GM18858 (cell line): ENCODE data around the gene RHBG.
"Not testable (repeated sequence)": the region's sequence is repeated elsewhere in the genome, so short reads cannot be mapped to it uniquely, and the experiment has no call there.

Experiments
- ATAC-seq: cut with Tn5 transposase; IDR thresholded peaks from one replicate; pipeline ENCODE4 v1.9.1; 2021; ENCODE audit not compliant: unreplicated experiment

RHBG gene, protein sequence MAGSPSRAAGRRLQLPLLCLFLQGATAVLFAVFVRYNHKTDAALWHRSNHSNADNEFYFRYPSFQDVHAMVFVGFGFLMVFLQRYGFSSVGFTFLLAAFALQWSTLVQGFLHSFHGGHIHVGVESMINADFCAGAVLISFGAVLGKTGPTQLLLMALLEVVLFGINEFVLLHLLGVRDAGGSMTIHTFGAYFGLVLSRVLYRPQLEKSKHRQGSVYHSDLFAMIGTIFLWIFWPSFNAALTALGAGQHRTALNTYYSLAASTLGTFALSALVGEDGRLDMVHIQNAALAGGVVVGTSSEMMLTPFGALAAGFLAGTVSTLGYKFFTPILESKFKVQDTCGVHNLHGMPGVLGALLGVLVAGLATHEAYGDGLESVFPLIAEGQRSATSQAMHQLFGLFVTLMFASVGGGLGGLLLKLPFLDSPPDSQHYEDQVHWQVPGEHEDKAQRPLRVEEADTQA

DNA sequence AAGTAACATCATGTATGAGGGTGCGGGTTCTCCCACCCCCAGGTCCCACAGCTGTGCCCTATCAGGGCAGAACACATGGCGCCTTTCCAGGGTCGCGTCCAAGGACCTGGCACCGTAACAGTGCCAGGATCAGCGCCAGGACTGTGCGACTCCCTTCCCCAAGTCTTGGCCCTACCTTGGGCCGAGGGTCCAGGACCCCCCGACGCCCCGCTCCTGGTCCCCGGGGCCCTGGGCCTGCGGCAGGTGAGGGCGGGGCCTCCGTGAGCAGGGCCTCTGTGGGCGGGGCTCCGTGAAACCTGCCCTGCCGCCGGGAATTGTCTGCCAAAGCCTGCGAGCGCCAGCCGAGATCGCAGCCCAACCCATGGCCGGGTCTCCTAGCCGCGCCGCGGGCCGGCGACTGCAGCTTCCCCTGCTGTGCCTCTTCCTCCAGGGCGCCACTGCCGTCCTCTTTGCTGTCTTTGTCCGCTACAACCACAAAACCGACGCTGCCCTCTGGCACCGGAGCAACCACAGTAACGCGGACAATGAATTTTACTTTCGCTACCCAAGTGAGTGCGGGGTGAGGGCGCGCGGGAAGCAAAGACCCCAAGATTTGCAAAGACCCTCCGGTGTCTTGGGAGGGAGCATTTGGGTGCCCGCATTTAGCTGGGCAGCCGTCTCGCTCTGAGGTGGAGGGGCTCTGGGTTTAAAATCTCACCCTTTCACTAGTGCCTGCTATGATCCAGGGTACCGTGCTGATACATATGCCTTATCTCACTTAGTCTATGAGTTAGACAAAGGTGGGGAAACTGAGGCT is at the start of gene RHBG:
Gene RHBG (plus strand): TSS at position 323 of the 796 bp plus-strand sequence. CDS start 39 bp downstream, at position 362.
- ATAC-seq = no peak

DNA sequence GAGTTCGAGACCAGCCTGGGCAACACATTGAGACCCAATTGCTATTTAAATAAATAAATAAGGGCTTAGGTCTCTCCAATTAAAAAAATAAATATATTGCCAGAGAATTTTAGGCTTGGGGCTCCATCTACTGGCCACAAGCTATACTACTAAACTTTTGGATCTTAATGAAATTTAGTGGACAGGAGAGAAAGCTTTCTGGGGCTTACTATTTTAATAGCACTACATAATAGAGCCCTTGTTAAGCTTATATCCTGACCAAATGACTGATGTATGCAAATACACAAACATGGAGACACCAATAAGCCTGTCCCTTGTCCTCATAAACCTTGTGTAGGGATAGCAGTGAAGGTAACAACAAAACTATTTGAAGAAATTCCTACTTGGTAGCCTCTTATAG is 49.3 kb upstream of the RHBG start:
- ATAC-seq = no peak

DNA sequence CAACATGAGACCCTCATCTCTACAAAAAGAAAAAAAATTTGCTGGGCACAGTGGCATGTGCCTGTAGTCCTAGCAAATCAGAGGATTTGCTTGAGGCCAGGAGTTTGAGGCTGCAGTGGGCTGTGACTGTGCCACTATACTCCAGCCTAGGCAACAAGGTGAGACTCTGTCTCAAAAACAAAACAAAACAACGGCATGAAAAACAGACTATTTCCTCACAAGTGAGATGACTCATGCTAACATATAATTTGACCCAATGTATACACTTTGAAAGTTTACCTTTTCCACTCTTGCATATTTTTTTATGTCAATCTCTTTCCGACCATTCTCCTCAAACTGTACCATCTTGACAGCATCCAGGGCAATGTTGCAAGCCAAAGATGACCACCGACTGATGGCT is 48.5 kb upstream of the RHBG start:
- no peak for ATAC-seq

DNA sequence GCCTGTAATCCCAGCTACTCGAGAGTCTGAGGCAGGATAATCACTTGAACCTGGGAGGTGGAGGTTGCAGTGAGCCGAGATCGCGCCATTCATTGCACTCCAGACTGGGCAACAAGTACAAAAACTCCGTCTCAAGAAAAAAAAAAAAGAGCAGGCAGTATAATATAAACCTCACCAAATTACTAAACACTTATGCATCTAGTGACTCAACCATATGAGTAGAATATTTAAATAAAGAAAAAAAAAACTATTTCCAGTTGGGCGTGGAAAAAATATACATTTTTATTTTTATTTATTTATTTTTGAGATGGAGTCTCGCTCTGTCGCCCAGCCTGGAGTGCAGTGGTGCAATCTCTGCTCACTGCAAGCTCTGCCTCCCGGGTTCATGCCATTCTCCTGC is 45.8 kb upstream of the RHBG start:
- not testable (repeated sequence) for ATAC-seq

DNA sequence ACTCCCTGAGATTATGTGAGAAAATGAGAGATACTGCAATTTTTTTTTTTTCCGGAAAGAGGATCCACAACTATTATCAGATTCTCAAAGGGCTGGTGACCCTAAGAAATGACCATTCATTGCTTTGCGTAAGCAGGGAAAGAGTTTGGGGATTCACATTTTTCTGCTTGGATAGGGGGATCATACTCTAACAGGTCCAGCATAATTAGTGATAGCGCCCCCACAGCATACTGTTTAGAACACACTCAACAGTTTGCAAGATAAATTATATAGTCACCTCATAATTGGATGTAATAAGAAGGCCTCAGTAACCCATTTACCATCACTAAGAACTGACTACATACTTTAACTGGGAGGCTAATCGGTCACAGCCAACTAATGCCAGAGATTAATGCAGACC is 32.8 kb upstream of the RHBG start:
- no peak for ATAC-seq

DNA sequence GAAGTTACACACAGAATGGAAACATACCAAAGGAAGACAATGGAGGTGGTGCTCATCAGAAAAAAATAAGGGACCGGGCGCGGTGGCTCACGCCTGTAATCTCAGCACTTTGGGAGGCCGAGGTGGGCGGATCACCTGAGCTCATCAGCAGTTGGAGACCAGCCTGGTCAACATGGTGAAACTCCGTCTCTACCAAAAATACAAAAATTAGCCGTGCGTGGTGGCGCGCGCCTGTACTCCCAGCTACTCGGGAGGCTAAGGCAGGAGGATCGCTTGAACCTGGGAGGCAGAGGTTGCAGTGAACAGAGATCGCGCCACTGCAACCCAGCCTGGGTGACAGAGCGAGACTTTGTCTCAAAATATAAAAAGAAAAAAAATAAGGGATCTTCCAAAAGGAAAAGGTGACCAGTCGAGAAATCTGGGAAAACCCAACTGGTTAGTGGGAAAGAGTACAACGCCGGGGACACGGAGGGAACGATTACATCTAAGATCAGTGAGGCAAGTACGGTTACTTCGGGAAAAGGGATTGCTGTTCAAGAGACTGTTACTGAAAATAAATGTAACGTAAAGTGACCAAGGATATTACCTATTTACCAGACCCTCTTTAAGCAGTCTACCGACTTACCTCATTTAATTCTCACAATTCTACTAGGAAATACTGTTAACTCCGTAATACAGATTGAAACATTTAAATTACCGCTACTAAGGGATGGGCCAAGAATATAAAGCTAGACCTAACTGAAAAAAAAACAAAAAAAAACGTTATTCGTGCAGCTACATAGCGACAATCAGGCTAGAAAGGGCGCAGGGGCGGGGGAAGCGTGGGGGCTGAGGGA is 31.7 kb upstream of the RHBG start:
- ATAC-seq = no peak

DNA sequence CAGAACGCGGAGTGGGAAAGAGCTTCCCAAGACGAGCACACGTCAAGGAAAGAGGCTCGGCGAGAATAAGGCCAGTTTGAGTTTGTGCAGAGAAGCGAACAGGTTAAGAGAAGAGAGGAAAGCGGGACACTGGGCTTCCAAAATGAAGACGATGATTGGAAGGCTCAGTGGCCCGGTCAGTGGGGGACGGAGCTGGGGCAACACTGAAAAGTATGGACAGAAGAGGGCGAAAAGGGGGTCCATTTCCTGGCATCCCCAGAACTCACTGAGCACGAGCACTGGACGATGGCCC is 31.2 kb upstream of the RHBG start:
- no peak for ATAC-seq

DNA sequence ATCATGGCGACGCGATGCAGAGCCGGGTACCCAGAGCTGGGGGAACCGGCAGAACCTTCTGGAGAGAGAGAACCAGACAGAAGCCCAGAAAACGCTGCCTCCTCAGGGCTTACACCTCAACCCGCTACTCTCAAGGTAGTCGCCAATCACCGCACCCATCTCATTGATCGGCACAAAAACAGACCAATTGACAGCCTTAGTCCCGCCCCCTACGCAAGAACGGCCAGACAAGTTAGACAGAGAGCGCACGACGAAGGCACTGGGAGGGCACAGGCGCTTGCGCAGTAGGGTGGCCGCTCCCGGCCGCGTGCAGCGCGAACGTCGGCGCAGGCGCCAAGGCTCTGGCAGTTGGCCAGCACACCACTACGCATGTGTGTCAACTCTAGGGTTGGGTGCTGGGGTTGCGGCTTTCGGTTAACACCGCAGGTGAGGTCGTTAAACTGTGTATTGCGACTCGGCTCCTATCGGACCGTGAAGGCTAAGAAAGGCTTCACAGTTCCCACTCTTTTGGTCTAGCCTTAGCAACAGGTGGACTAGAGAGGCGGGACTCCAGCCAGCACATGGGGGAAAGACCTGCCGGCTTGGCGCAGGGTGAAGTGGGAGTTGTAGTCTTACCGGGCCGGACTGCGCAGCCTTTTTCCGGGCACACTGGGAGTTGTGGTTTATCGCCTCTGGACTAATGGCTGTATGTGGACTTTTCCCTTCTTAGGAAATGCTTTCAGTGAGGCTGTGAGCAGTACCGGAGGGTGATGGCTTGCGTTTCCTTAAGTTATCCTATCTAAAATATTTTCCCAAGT is 30.6 kb upstream of the RHBG start, which contains the start of the genes CCT3 and TSACC:
Gene CCT3 (minus strand): TSS at position 113 of the 797 bp plus-strand sequence. CDS start 108 bp downstream, at position 5.
Gene TSACC (plus strand): TSS at position 347 of the 797 bp plus-strand sequence. CDS start 1,232 bp downstream, outside the sequence.
- ATAC-seq = peak; percentile 62

DNA sequence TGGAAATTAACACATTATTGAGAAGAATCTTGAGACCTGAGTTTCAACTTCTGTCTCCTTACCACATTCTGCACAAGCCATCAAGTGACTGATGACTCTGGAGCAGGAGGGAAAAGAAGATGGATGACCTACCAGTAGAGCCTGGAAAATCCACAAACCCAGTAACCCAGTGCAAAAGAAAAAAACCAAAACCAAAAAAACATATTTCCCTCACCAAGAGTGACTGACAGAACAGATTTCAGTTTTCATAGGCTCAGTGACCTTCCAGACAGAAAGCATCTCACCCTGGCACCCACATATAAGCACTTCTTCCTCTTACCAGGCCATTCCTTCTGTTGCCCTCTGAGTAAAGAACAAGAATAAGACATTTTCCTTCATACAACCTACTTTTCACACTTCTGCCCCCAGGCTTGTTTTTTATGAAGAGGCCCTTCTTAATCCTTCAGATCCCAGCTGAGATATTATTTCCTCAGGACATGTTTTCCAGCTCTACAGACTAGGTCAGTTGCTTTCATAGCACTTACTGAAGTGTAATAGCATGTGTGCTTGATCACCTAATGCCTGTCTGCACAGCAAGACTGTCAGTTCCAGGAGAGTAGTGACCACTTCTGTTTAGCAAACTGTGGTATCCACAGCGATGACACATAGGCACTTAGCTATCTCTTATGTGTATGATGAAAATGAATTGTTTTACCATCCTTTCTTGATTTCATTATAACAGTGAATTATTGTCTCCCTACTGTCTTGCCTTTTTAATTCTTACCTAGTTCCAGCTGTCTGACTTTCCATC is 26.6 kb upstream of the RHBG start:
- ATAC-seq = no peak

DNA sequence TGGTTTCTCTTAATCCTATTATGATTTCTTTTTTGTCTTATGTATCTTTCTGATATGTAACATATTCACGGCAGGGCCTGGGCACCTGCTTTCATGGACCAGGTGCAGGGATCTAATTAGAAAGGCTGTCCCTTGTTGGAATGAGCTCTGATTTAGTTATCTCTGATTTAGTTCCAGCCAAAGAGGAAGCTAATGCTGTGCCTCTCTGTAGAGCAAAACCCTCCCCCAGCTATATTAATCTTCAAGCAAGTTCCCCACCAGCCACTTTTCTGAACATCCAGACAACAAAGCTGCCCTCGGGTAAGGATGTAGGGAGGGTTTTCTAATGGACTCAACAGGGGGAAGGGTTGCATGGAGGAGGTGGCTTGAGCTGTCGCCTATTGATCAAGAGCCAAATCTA is 24.6 kb upstream of the RHBG start:
- ATAC-seq = no peak

DNA sequence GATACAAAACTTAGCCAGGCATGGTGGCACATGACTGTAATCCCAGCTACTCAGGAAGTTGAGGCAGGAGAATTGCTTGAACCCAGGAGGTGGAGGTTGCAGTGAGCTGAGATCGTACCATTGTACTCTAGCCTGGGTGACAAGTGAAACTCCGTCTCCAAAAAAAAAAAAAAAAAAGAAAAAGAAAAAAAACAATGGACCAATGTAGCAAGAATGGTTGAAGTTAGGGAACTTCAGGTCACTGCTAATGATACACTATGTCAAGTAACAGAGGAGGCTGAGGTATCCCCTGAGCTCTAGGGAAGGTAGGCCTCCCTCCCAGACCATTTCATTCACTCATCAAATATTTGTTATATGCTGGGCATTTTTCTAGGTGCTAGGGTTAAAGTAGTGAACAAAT is 23.0 kb upstream of the RHBG start:
- not testable (repeated sequence) for ATAC-seq

DNA sequence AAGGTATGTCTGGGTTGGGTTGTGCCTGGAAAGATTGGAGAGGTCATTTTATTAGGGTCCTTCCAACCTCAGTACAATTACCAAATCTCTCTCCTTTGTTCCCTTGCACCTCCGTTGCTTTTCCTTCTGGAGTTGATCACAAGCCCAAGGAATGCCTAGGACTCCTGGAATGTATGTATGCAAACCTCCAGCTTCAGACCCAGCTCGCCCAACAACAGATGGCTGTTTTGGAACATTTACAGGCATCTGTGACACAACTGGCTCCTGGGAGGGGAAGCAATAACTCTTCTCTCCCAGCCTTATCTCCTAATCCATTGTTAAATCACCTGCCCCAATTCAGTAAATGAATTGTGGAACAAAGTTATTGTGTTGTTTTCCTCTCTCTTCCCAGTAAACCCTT is 22.4 kb upstream of the RHBG start:
- ATAC-seq = no peak

DNA sequence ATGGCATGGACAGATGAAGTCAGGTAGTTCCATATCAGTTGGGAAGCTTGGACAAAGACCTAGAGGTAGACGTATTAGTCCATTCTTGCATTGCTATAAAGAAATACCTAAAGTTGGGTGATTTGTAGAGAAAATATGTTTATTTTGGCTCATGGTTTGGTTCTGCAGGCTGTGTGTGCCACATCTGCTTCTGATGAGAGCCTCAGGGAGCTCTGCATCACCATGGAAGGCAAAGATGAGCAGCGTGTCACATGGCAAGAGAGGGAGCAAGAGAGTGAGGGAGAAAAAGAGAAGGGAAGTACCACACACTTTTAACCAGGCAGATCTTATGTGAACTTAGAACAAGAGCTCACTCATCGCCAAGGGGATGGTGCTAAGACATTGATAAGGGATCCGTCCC is 21.7 kb upstream of the RHBG start:
- no peak for ATAC-seq

DNA sequence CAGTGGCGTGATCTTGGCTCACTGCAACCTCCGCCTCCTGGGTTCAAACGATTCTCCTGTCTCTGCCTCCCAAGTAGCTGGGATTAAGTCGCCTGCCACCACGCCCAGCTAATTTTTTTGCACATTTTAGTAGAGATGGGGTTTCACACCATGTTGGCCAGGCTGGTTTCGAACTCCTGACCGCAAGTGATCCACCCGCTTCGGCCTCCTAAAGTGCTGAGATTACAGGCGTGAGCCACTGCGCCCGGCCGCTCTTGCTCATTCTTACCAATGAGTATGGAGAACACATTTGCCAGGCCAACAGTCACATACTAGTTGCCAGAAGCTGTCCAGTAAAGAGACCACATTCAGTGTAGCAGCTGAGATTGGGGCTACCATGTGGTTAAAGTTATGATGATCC is 16.5 kb upstream of the RHBG start:
- ATAC-seq = not testable (repeated sequence)

DNA sequence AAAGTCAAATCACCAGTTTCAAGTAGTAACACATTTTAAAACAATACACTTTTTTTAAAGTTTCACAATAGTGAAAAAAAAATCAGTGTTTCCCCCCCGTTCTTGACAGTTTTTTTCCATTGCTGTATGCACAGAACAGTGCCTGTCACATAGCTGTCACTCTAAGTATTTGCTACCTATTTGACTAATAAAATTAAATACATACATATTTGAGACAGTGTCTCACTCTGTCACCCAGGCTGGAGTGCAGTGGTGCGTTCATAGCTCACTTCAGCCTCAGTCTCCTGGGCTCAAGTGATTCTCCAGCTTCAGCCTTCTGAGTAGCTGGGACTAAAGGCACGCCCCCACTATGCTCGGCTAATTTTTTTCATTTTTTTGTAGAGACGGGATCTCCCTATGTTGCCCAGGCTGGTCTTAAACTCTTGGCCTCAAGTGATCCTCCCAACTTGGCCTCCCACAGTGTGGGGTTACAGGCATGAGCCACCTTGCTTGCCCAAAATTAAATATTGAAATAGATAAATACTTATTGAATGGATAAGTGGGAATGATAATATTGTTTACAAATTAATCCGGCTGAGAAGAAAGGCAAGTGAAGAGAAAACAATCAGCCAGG is 12.6 kb upstream of the RHBG start:
- ATAC-seq = no peak

DNA sequence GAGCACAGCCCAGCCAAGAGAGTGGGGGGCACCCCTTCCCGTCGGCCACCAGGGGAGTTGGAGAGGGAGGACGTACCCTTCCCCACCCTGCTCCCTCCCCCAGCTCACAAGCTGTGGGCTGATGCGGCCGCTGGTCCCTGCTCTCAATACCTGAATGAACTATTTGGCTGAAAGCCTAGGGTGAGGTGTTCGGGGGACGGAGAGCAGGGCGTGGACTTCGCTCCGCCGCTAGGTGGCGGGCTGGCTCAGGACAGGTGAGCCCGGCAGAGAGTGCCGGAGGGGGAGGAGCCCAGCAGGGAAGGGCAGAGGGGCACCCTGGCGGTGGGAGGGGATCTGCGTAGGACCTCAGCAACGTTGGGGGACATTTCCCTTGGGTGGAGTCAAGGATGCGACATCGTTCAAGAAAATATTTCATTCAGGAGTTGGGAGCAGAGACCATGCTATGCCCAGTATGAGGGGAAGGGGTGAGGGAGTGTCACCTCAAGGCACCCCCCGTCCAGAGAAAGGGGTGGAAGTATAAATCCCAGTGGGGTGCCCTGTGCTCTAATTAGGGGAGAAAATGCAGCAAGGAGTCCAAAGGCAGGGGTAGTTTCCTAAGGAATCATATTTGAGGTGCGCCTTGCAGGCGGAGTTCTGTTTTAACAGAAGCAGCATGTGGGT is 12.0 kb upstream of the RHBG start:
- no peak for ATAC-seq

DNA sequence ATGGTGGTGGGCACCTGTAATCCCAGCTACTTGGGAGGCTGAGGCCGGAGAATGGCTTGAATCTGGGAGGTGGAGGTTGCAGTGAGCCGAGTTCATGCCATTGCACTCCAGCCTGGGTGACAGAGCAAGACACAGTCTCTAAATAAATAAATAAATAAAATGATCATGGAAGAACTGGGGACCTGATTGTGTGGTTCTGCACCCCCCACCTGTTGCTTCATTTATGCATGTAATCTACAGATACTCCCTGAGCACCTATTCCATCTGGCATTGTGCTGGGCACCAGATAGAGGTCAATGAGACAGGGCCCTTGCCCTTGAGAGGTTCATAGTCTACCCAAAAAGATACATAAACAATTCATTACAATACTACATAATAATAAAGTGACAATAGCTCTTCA is 11.0 kb upstream of the RHBG start:
- ATAC-seq = no peak

DNA sequence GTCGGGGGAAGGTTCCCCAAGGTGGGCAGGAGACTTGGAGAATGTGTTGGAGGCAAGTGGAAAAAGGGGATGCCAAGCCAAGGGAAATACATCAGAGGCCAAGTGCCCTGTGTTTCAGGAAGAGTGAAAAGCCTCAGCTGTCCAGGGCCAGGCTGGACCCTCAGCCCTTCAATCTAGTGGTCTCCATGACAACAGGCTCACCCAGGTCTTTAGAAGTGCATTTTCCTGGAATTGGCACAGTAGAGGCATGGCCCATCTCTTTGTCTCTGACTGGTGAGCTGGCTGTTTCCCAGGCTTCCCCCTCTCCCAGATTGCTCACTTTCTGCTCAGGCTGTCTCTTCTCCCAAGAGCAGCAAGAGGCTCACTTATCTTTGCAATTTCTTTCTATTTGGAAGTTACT is 10.4 kb upstream of the RHBG start:
- no peak for ATAC-seq

DNA sequence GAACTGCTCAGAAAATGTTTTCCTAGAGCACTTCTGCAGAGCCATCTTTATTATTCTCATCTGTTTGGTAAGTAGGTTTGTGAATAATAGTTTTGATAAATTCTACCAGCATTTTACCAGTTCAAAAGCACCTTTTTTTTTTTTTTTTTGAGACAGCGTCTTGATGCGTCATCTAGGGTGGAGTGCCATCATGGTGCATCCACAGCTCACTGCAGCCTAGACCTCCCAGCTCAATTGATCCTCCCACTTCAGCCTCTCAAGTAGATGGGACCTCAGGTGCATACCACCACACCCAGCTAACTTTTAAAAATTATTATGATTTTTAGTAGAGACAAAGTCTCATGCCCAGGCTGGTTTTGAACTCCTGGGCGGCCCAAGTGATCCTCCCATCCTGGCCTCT is 9.8 kb upstream of the RHBG start:
- no peak for ATAC-seq
